CD4-positive, alpha-beta T cell (primary cell): ENCODE results near the gene SLX4. TPM values are rescaled to one million over a fixed set of nuclear protein-coding genes. Genes with fewer than 3 reads are reported as not detected.

Source experiments
- ATAC-seq: fragments of 200-7000 bp; cut with Tn5 transposase; one replicate; pipeline ENCODE4 v1.10.0; 2022; ENCODE audit warnings: mild to moderate bottlenecking; ENCODE audit not compliant: poor library complexity
- CTCF ChIA-PET: fragments of 350-600 bp; sonication (Branson Sonifier 250); formaldehyde crosslinking; loops from one replicate; lab custom pipeline; 2021; ENCODE audit warnings: antibody characterized with exemption, inconsistent platforms; lab: Charles Lee
- POLR2A ChIA-PET: fragments of 350-600 bp; sonication (Branson Sonifier 250); formaldehyde crosslinking; loops from one replicate; lab custom pipeline; 2021; ENCODE audit warnings: antibody characterized with exemption, inconsistent platforms; lab: Charles Lee
- DNase-seq, 14 experiments: peaks; one replicate each; pipeline ENCODE4 v3.0.0-alpha.2; 2013 to 2020; ENCODE audit warnings: mixed read lengths in 2 of 14
- H3K27ac ChIP-seq, 2 donors: one replicate each; pipeline versions ENCODE4 v1.5.1 to v1.7.0; 2013; ENCODE audit warnings: low read length in 2 of 2, low read depth in 1 of 2, mild to moderate bottlenecking in 1 of 2
- H3K27me3 ChIP-seq, 2 experiments: 1 replicate in 1 of 2; 2 replicates in 1 of 2; pipeline versions ENCODE4 v1.6.1 to v1.7.0; 2013; ENCODE audit warnings: low read length in 2 of 2, control low read depth in 1 of 2, mild to moderate bottlenecking in 1 of 2, moderate library complexity in 1 of 2; ENCODE audit not compliant: insufficient read depth in 2 of 2, control insufficient read depth in 1 of 2
- H3K36me3 ChIP-seq: one replicate; pipeline ENCODE4 v1.6.1; 2013; ENCODE audit warnings: low read length, control low read depth; ENCODE audit not compliant: insufficient read depth
- H3K4me1 ChIP-seq: one replicate; pipeline ENCODE4 v1.6.1; 2013; ENCODE audit warnings: low read length, control low read depth; ENCODE audit not compliant: insufficient read depth
- H3K4me3 ChIP-seq: one replicate; pipeline ENCODE4 v1.5.1; 2013; ENCODE audit warnings: mild to moderate bottlenecking, low read length, moderate library complexity
- H3K9me3 ChIP-seq, 2 experiments: 1 replicate in 1 of 2; 2 replicates in 1 of 2; pipeline versions ENCODE4 v1.6.1 to v1.7.0; 2013; ENCODE audit warnings: low read length in 2 of 2, mild to moderate bottlenecking in 2 of 2, control low read depth in 1 of 2, moderate library complexity in 1 of 2; ENCODE audit not compliant: control insufficient read depth in 1 of 2, insufficient read depth in 1 of 2
- H3K27ac Mint-ChIP-seq: one replicate; pipeline ENCODE4 v1.8.0; 2020; ENCODE audit warnings: mixed read lengths
- H3K27me3 Mint-ChIP-seq: one replicate; pipeline ENCODE4 v1.8.0; 2021; ENCODE audit warnings: mixed read lengths
- H3K36me3 Mint-ChIP-seq: one replicate; pipeline ENCODE4 v1.8.0; 2021; ENCODE audit warnings: low read depth, mixed read lengths
- H3K4me1 Mint-ChIP-seq: one replicate; pipeline ENCODE4 v1.8.0; 2021; ENCODE audit warnings: low read depth, mixed read lengths
- H3K4me3 Mint-ChIP-seq: one replicate; pipeline ENCODE4 v1.8.0; 2020; ENCODE audit warnings: mild to moderate bottlenecking, mixed read lengths
- H3K9me3 Mint-ChIP-seq: one replicate; pipeline ENCODE4 v1.8.0; 2020; ENCODE audit warnings: mixed read lengths
- CTCF ChIP-seq: fragments of 200-600 bp; IDR thresholded peaks from one replicate; pipeline ENCODE4 v1.8.0; 2022; ENCODE audit warnings: antibody characterized with exemption, mild to moderate bottlenecking
- intact Hi-C, 2 experiments: fragments of 100-400 bp; cut with DNase I in 1 of 2; cut with micrococcal nuclease in 1 of 2; formaldehyde crosslinking; loops; one replicate each; pipeline versions ENCODE4 v1.15.1 to v1.9.0; 2023 to 2025; cut with DNase I, micrococcal nuclease
- total RNA-seq, 174 experiments: library from RNA in 2 of 174; stranded (reverse) in 2 of 174; gene quantifications; one replicate each; pipeline ENCODE4 v1.2.3 and lab custom pipeline; 2021 to 2026

The SLX4 gene
- total RNA-seq, 2 experiments from 2014 or later: 5.1 to 5.2 TPM

- ChIA-PET POLR2A (no interaction called here), CTCF (no interaction called here)
- intact Hi-C loops: no loop called here
- H3K36me3 Mint-ChIP-seq: peaks cover 90% of the 10 kb centered on the region
- H3K4me1 Mint-ChIP-seq: no peaks in the 10 kb centered on the region
- no peak for DNase-seq
- Histone ChIP-seq H3K4me3 (no peak overlapping the region), H3K27me3 (no peaks in the 10 kb centered on the region), H3K36me3 (peaks cover 89% of the 10 kb centered on the region), H3K27ac (no peak overlapping the region), H3K9me3 (no peaks in the 10 kb centered on the region), H3K4me1 (peaks cover 5% of the 10 kb centered on the region)
- H3K27me3 Mint-ChIP-seq: no peaks in the 10 kb centered on the region
- H3K9me3 Mint-ChIP-seq: no peaks in the 10 kb centered on the region
- ATAC-seq: no peak
- H3K4me3 Mint-ChIP-seq: no peak overlapping the region
- no peak overlapping the region for H3K27ac Mint-ChIP-seq
- no peak for TF ChIP-seq CTCF
Observed at GRCh38 chr16:3548445-3548844, 63.0 kb downstream of the SLX4 start.

GRCh38 chr16:3546986-3547682 lies 64.3 kb downstream of the SLX4 start:
- ATAC-seq (no peak), DNase-seq (no peak)
- no peaks in the 10 kb centered on the region for H3K9me3 ChIP-seq
- Mint-ChIP-seq H3K4me3 (no peak overlapping the region), H3K36me3 (peaks cover 90% of the 10 kb centered on the region), H3K4me1 (no peaks in the 10 kb centered on the region), H3K27me3 (no peaks in the 10 kb centered on the region), H3K27ac (no peak overlapping the region), H3K9me3 (no peaks in the 10 kb centered on the region)
- H3K27ac ChIP-seq: no peak overlapping the region
- ChIA-PET POLR2A (interaction anchor here (0.8 kb wide), 1 partner anchor 37 kb away, joined by 3 read pairs; no protein-coding TSS in a partner anchor), CTCF (no interaction called here)
- intact Hi-C loops: no loop called here
- H3K36me3 ChIP-seq: peaks cover 89% of the 10 kb centered on the region
- H3K27me3 ChIP-seq: no peaks in the 10 kb centered on the region
- no peak for TF ChIP-seq CTCF
- no peaks in the 10 kb centered on the region for H3K4me1 ChIP-seq
- no peak overlapping the region for H3K4me3 ChIP-seq

GRCh38 chr16:3542601-3543373 lies 68.6 kb downstream of the SLX4 start:
- Mint-ChIP-seq H3K4me1 (no peaks in the 10 kb centered on the region), H3K4me3 (no peak overlapping the region), H3K9me3 (no peaks in the 10 kb centered on the region), H3K27me3 (no peaks in the 10 kb centered on the region), H3K27ac (peak overlapping the region; percentile 36), H3K36me3 (peaks cover 88% of the 10 kb centered on the region)
- intact Hi-C loops: no loop called here
- H3K27ac ChIP-seq: peak overlapping the region in 1 of 2 donors; percentile 33
- H3K4me3 ChIP-seq: no peak overlapping the region
- H3K36me3 ChIP-seq: peaks cover 74% of the 10 kb centered on the region
- ChIA-PET POLR2A (no interaction called here), CTCF (no interaction called here)
- H3K4me1 ChIP-seq: no peaks in the 10 kb centered on the region
- H3K27me3 ChIP-seq: no peaks in the 10 kb centered on the region
- TF ChIP-seq CTCF: no peak
- ATAC-seq: no peak
- DNase-seq: no peak
- no peaks in the 10 kb centered on the region for H3K9me3 ChIP-seq
